Astrocyte of the hippocampus (primary cell): Measurements from ENCODE around the gene LHFPL5.
A peak's percentile ranks its signal among the peaks of the same experiment; 100 is the strongest.

Experiments used
- DNase-seq: peaks from one replicate; pipeline ENCODE4 v3.0.0; 2011; ENCODE audit warnings: low read depth, low spot score

Gene LHFPL5

DNA sequence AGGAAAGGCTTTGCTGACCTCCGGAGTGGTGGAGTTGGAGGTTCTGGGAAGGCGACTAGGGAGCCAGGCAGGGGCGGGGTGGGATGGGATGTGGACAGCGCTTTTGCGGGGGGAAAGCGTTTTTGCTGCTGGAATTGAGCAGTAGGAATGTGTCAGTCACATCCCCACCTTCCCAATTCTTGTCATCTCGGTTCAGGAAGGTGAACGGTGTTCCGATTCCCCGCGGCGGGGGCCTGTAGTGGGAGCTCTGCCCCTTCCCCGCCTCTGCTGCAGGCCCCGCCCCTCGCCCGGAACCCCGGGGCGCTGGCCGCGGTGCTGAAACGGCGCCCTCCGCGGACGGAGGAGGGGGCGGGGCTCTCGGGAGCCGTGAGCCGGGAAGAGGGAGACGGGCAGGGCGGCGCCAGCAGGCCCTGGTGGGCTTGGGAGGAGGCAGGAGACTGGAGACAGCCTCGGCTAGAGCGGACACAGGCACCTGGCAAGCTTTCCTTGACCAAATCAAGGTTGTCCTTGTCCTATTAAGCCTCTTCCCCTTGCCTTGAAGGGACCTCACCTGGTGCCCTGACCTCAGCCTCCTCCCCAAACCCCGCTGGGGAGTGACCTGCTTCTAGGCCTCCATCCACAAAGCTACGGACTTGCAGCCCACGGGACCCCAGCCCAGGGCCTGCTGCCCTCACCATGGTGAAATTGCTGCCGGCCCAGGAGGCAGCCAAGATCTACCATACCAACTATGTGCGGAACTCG lies at the start of gene LHFPL5:
TSS of gene LHFPL5 (plus strand) at position 357 of the 741 bp plus-strand sequence. CDS start at position 676, 319 bp downstream.
- DNase-seq: peak; percentile 79

DNA sequence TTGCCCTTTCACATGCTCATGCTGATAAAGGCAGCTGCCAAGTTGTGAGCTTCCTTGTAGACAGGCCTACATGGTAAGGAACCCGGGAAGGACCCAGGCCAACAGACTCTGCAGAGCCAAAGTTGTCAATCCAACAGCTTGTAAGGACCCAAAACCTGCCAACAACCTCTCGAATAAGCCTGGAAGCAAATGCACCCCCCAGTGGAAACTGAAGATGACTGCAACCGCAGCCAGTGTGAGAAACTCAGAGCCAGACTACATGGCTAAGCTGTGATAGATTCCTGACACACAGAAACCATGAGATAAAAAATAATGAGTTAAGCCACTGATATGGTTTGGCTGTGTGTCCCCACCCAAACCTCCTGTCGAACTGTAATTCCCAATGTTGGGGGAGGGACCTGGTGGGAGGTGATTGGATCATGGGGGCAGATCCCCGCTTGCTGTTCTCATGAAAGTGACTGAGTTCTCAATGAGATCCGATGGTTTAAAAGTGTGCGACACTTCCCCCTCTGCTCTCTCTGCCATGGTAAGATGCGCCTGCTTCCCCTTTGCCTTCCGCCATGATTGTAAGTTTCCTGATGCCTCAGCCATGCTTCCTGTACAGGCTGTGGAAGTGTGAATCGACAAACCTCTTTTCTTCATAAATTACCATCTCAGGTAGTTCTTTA lies 47.6 kb upstream of the LHFPL5 start:
- DNase-seq: peak; percentile 66

DNA sequence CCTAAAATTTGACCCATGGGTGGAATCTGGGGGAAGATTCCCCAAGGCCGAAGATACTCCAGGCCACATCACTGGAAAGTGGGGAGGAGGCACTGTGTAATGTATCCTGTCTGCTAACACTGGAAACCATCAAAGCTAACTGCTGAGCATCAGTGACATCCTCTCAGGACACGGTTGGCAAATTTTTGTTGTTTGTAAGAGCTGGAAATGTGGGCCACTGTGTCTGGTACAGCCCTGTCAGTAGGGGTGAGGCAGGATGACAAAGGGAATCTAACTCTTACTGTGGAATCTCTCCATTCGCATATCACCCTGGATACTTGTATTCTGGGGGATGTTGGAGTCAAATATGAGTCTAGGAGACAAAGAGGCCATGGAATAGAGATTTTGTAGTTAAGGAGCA lies 45.7 kb upstream of the LHFPL5 start:
- DNase-seq: no peak

DNA sequence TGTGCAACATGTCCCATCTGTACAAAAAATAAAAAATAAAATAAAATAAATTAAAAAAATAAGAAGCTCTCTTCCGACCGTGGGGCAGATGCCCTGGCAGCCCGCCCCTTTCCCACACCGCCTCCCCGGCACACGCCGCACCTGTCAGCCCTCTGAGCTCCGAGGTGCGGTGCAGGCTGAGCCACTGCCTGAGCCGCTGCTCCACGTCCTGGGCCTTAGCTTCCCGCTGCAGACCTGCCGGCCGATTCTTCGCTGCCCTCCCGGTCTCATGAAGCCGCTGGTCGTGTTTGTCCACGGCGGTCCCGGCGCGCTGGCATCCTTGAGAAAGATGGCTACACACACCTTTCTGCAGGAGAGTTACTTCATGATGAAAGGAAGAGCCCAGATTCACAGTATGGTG lies 39.4 kb upstream of the LHFPL5 start:
- no peak for DNase-seq

DNA sequence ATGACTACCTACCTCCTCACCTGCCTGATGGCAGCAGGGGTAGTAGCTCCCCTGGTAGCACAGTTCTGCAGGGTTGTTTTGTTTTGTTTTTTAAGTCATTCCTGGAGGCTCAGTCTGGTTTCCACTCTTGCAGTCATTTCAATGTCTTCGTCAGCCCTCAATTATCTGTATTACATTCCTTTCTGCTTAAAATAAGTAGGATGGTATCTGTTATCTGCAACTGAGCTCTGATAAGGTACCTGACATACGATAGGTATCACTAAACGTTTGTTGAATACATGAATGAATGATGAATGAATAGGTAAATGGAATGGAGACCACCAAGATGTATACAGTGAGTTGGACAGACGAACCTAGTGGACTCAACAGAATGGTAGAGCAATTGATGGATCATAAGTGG lies 35.9 kb upstream of the LHFPL5 start:
- DNase-seq: no peak

DNA sequence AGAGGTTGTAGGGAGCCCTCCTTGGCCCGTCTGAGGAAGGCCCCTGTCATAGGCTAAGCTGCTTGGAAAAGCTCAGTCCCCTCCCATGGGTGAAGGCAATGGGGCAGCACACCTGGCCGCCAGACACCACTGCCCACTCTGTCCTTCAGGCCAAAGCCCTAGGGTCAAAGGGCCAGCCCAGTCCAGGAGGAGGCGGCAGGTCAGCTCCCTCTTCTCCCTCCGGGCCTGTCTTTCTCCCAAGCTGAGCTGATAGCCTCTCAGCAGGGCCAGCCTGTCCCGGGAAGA lies 33.9 kb upstream of the LHFPL5 start:
- DNase-seq: no peak

DNA sequence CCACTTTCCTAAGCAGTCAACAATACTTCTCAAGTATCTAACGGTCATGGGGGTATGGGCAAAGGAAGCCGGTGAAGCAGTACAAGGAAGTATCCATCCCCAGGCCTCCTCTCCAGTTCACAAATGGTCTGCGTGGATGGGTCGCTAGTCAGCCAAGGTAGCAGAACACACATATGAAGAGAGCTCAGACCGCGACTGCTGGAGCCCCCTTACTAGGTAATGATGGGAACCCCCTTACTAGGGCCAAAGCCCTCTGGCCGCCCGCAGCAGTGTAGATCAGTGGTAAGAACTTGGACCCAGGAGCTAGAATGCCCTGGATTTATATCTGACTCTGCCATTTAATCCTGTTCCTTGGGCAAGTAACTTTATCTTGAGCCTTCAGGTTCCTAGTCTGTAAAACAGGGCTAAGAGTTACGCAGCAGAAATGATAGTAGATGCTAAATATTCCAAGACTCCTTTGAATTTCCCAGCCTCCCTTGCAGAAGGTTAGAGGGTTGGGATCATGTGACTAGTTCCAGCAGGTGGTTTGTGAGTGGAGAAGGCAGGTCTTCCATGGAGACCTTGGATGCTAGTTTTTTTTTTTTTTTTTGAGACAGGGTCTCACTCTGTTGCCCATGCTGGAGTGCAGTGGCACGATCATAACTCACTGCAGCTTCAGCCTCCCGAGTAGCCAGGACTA lies 30.9 kb upstream of the LHFPL5 start:
- no peak for DNase-seq

DNA sequence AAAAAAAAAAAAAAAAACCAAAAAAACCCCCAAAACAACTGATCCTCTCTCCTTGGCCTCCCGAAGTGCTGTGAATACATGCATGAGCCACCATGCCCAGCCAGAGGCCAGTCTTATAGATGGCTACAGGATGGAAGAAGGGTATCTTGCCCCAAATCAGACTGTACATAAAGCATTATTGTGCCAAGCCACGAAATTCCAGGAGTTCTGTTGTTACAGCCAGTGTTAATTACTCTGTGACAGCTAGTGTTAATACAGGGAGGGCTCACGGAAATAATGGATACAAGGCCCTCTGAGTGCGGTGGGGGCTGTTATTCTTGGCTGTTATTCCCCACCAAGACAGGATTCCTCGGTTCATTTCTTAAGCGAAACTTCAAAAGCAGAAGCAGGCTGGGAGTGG lies 30.1 kb upstream of the LHFPL5 start:
- peak; percentile 83 for DNase-seq

DNA sequence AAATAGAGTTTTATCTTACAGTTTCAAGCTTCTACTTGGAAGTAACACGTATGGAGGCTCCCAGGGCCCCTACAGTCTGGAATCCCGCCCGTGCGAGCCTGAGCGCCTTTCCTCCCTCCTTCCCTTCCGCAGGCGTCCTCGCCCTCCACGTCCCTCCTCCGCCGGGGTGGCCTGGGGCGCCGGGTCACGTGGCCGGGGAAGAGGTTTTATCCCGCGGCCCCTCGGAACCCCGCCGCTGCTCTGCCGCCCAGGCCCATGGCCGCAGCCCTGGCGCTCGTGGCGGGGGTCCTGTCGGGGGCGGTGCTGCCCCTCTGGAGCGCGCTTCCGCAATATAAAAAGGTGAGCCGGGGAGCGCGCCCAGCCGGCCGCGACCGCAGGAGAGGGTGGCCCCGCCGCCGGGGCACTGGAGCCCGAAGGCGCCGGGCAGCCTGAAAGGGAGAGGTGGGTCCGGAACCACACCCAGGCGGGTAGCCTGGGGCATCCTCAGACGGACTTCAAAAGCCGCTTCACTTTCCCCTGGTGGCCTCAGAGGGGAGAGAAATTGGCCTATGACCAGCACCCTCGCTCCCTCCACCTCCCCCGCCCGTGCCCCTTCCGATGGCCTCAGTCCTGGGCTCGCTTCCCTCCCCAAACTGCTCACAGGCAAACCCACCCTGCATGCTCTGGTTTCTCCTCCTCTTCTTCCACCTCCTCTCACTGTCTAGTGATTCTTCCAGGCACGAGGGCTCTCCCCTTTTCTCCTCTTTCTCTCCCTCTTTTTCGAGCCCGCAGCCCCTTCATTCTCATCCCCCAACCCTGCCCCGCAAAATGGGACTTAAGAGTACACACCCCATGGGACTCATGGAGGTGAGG lies 28.6 kb upstream of the LHFPL5 start, which contains the start of gene CLPSL2:
TSS of gene CLPSL2 (plus strand) at position 235 of the 852 bp plus-strand sequence. CDS start at position 256, 21 bp downstream.
- peak; percentile 23 for DNase-seq

DNA sequence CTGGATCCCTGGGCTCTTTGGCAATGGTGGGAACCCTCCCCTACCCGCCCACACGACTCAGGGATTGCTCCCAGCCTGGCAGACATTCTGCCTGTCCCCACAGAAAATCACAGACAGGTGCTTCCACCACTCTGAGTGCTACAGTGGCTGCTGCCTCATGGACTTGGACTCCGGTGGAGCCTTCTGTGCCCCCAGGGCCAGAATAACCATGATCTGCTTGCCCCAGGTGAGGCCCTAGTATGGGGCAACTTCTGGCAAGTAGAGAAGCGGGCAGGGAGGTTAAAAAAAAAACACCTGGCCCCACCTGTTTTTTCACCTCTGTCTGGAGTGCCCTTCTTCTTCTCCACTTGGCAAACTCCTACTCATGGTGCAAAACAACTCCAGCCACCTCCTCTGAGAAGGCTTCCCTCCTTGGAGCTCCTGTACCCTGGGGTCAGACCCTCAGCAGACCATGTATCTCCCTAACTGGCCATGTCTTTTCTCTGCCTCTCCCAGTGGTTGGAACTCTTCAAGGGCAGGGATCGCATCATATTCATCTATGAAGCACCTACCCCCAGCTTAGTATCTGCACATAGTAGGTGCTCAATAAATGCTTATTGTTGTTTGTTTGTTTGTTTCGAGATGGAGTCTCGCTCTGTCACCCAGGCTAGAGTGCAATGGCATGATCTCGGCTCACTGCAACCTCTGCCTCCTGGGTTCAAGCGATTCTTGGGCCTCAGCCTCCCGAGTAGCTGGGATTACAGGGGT lies 27.6 kb upstream of the LHFPL5 start:
- no peak for DNase-seq

DNA sequence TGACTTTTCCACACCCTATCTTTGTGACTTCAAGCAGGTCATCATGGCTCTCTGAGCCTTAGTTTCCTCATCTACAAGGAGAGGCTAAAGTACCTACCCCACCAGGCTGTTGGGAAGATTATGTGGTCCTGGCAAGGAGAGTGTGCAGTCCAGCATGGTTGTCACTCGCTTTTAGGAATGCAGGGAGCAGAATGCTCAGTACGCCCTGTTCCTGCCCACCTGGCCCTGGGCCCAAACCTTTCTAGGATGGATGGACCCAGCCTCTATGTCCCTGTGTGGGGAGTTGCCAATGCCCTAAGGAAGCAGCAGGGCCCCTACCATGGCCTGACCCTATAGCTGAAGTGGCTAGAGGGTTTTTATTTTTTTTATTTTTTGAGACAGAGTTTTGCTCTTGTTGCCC lies 26.7 kb upstream of the LHFPL5 start:
- no peak for DNase-seq

DNA sequence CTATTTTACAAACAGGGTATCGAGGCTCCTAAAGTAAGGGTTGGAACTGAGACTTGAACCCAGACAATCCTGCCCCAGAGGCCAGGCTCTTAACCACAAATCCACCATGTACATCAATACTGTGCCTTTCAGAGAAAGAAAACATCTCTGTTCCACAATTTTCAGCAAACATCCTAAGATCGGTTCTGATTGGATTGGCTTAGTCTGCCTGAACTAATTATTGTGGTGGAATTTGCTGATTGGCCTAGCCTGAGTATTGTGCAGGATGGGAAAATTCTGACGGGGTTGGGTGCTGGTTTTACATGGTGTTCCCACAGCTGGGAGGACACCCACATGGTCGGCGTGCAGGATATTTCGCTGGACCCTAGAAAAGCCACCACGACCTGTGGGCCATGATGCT lies 24.4 kb upstream of the LHFPL5 start, which contains the start of gene CLPSL1:
TSS of gene CLPSL1 (plus strand) at position 301 of the 400 bp plus-strand sequence. CDS start at position 393, 92 bp downstream.
- no peak for DNase-seq

DNA sequence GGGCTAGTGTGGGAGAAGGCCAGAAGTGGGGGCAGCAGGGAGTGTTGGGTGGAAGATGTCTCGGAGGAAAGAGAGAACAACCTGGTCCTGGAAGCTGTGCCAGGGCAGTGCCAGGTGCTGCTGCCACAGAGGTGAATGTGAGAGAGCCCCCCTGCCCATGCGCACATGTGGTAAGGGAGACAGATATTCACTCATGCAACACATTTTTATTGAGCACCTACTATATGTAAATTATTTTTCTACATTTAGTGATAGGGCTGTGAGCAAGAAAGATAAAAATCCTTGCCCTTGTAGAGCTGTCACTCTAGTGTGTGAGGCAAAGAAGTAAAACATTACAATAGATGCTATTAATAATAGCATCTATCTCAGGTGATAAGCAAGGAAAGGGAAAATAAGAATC lies 23.9 kb upstream of the LHFPL5 start:
- DNase-seq: no peak

DNA sequence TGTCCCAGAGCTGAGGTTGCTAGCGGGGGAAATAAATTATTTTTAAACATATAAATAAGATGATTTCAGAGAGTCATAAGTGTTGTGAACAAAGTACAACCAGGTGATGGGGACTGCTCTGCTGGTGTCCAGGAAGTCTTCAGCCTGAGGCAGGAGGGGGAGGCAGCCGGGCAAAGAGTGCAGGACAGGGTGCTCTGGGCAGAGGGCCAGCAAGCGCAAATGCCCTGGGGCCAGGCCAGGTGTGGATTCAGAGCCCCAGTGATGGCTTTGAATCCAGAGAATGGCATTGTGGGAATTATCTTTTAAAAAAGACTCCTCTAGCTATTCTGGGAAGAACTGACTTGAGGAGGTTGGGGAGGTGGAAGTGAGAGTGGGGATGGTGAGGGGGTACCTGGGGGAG lies 22.7 kb upstream of the LHFPL5 start:
- no peak for DNase-seq

DNA sequence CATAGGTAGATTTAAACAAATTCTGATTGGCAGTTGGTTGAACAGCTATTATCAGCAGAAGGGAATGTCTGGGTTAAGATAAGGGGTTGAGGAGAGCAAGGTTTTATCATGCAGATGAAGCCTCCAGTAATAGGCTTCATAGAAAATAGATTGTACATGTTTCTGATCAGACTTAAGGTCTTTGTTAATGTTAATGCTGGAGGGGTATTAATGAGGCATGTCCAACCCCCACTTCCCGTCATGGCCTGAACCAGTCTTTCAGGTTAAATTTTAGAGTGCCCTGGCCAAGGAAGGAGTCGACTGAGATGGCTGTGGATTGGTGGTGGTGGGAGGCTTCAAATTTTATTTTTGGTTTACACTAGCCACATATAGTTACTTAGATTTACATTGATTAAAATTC lies 21.0 kb upstream of the LHFPL5 start:
- DNase-seq: no peak

DNA sequence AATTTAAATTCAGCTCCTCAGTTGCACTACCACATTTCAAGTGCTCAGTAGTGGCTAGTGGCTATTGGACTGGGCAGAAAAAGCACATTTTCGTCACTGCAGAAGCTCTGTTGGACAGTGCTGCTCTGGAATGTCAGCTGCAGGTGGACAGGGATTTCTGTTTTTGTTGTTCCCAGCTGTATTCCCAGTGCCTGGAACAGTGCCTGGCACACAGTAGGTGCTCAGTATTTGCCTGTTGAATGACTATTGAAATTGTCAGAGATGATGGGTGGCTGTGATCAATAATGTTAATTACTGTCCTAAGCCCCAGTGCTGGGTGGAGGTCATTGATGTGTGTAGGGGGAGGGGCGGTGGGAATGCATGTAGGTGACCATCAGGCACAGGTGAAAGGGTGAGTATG lies 18.9 kb upstream of the LHFPL5 start:
- DNase-seq: no peak

DNA sequence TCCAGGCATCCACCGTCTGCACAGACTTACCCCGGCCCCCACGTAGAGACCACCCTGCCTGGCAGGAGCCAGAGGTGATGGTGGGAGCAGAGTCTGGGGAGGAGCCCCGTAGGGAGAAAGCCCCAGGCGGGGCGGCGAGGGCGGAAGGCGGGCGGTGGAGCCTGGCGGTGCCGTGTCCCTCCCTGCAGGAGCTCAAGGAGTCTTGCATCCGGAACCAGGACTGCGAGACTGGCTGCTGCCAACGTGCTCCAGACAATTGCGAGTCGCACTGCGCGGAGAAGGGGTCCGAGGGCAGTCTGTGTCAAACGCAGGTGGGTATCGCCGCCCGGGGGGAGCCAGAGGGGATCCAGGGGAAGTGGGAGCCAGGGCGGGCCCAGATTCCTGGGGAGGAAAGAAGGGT lies 18.3 kb upstream of the LHFPL5 start:
- DNase-seq: no peak

DNA sequence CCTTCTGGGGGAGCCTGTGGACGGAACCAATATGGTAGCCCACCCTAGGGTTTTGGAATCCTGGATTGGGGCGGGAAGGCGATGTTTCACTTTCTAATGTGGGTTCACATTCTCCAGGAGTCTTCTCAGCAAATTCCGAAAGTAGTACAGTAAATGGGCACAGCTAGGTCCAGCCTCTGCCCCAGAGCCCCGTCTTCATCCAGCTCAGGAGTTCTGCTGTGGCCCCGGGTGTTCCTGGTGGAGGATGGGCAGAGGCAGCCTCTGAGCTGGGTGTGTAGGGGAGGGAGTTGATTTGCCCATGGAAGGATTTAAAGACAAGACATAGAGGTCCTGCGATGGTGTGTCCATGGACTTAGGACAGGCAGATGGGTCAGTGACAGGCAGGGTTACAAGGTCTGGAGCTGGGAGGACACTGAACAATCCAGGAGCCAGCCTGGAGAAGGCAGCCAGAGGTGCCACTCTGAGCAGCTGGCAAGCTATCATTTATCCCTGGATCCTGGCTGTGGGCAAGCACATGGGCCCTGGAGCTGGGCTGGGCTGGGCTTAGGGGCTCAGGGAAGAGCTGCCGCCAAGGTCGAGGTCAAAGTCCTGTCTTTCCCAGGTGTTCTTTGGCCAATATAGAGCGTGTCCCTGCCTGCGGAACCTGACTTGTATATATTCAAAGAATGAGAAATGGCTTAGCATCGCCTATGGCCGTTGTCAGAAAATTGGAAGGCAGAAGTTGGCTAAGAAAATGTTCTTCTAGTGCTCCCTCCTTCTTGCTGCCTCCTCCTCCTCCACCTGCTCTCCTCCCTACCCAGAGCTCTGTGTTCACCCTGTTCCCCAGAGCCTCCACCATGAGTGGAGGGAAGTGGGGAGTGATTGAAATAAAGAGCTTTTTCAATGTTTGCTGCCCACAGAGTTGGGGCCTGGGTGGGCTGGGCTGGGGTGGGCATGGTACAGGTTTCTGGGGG lies 17.6 kb upstream of the LHFPL5 start:
- no peak for DNase-seq

DNA sequence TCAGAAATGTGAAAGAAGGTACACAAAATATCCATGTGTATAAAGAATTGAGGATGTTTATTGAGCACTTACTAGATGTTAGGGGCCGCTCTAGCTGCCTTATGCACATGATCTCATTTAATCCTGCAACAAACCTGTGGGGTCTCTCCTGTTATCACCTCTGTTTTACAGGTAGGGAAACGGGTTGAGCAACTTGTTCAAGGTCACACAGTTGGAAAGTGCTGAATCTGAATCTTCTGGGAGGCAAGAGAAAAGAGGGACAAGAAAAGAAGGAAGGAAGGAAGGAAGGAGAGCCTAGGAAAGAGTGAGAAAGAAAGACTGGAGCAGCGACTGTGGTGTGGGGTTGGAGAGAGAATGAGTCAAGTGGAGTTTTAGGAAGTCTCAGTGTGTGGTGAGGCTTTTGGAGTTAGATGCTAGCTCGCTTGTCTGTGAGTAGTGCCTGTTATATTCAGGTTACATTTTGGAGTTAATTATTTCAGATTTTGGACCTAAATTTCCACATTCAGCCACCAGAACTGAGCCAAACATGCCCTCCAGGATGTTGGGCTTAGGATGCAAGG lies 16.6 kb upstream of the LHFPL5 start:
- no peak for DNase-seq

DNA sequence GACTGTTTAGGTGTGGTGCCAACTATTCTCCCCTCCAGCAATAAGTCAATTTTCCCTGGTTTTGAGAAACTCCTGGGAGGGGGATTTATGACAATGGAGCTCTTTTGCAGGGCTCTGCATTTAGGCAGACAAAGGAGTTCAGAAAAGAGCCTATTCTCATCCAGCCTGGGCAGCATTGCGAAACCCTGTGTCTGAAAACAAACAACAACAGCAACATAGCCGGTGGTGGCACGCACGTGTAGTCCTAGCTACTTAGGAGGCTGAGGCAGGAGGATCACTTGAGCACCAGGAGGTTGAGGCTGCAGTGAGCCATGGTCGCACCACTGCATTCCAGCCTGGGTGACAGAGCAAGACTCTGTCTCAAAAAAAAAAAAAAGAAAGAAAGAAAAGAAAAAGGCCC lies 14.5 kb upstream of the LHFPL5 start:
- no peak for DNase-seq
